COLO829 (cell line): ENCODE data around the gene MIP.
"Not testable (repeated sequence)": the region's sequence is repeated elsewhere in the genome, so short reads cannot be mapped to it uniquely, and the experiment has no call there.

Experiments used
- DNase-seq: peaks from one replicate; pipeline ENCODE4 v3.0.0; 2012; ENCODE audit warnings: low spot score

Gene MIP

GRCh38 chr12:56408799-56409417 lies 45.5 kb downstream of the MIP start:
- no peak for DNase-seq

DNA sequence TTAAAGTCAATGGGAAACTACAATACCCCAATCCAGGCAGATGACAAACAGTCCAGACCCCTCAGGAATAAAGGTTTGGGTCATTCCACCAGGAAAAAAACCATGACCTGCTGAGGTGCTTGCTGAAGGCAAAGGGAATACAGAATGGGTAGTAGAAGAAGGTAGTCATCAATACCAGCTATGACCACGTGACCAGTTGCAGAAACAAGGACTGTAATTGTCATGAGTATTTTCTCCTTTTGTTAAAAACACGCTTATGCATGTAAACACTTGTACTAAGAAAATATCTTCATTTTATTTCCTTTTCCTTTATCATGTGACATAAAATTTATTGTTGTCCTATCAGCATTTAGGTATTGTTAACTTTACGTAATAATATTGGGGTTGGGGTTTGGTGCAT lies 50.2 kb downstream of the MIP start:
- DNase-seq: not testable (repeated sequence)

GRCh38 chr12:56401612-56402011 lies 52.8 kb downstream of the MIP start:
- not testable (repeated sequence) for DNase-seq

- DNase-seq: not testable (repeated sequence)
These were observed 53.3 kb downstream of the MIP start for GRCh38 chr12:56401125-56401524.
